SK-N-MC (cell line): ENCODE results near the gene ARRDC3.

ENCODE experiments used
- EZH2 ChIP-seq: fragments of 200-600 bp; sonication (generic); IDR thresholded peaks from one replicate; pipeline ENCODE4 v1.6.1; 2017; ENCODE audit warnings: antibody characterized with exemption
- FOXP2 ChIP-seq: optimal IDR thresholded peaks from 2 replicates; pipeline ENCODE3; 2011; ENCODE audit warnings: mild to moderate bottlenecking, moderate library complexity; ENCODE audit not compliant: insufficient read depth; ENCODE audit errors: extremely low read length, control extremely low read depth
- POLR2AphosphoS5 ChIP-seq: IDR thresholded peaks from 2 replicates; pipeline ENCODE4 v1.6.1; 2012; ENCODE audit warnings: mild to moderate bottlenecking, low read depth, low read length, borderline replicate concordance

DNA sequence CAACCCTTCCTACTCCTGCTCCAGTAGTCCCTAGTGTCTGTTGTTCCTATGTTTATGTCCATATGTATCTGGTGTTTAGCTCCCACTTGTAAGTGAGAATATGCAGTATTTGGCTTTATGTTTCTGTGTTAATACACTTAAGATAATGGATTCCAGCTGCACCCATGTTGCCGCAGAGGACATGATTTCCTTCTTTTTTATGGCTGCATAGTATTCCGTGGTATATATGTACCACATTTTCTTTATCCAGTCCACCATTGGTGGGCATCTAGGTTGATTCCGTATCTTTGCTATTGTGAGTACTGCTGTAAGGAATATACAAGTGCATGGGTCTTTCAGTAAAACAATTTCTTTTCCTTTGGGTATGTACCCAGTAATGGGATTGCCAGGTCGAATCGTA is 5.2 kb upstream of the ARRDC3 start:
- TF ChIP-seq POLR2AphosphoS5 (no peak), EZH2 (no peak), FOXP2 (no peak)
